ENCODE measurements around the gene BMI1.

Gene BMI1

GRCh38 chr10:22333167-22333974 lies 12.5 kb downstream of the BMI1 start:
- no peak for TF ChIP-seq CTCF (IDR thresholded peaks at IDR 0.05; ENCODE audit: insufficient read depth, missing control alignments)
- FAIRE-seq (no peak), DNase-seq (ENCODE audit: insufficient read length, low spot score) (no peak)

- FAIRE-seq (no peak), DNase-seq (ENCODE audit: insufficient read length, low spot score) (no peak)
- no peak for TF ChIP-seq CTCF (IDR thresholded peaks at IDR 0.05; ENCODE audit: insufficient read depth, missing control alignments)
Observed at GRCh38 chr10:22333975-22334282, 13.0 kb downstream of the BMI1 start.

- no peak for DNase-seq (ENCODE audit: insufficient read length, low spot score)
- FAIRE-seq = no peak
- no peak for TF ChIP-seq CTCF (IDR thresholded peaks at IDR 0.05; ENCODE audit: insufficient read depth, missing control alignments)
Observed at GRCh38 chr10:22334414-22335172, 13.7 kb downstream of the BMI1 start.

GRCh38 chr10:22335173-22335933 lies 14.5 kb downstream of the BMI1 start:
- FAIRE-seq = no peak
- TF ChIP-seq CTCF (IDR thresholded peaks at IDR 0.05; ENCODE audit: insufficient read depth, missing control alignments) = no peak
- no peak for DNase-seq (ENCODE audit: insufficient read length, low spot score)

GRCh38 chr10:22338185-22338900 lies 17.4 kb downstream of the BMI1 start:
- FAIRE-seq (no peak), DNase-seq (ENCODE audit: insufficient read length, low spot score) (no peak)
- no peak for TF ChIP-seq CTCF (IDR thresholded peaks at IDR 0.05; ENCODE audit: insufficient read depth, missing control alignments)

GRCh38 chr10:22338931-22339330 lies 18.0 kb downstream of the BMI1 start:
- DNase-seq (ENCODE audit: insufficient read length, low spot score) = no peak
- no peak for TF ChIP-seq CTCF (IDR thresholded peaks at IDR 0.05; ENCODE audit: insufficient read depth, missing control alignments)
- FAIRE-seq = no peak
